ENCODE results near the gene TRPM3.

DNA sequence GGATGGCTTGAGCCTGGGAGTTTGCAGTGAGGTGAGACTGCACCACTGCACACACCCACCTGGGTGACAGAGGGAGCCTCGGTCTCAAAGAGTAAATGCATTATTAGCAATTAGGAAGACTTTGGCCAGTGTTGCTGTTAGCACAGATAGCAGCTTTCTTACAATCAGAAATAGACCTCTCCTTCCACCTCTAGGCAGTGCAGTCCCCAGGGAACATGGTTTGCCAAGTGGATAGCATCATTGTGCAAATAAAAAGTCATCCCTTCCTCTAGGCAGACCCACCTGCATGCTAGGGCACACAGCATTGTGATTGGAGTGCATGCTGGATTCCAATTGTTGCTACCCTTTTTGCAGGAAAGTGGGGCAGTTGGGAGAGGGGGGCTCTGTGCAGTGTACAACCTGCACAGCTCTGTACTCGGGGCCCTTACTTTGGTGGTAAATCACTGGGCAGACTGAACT, 629.1 kb downstream of the TRPM3 start:
- TF ChIP-seq, protein P1, sequence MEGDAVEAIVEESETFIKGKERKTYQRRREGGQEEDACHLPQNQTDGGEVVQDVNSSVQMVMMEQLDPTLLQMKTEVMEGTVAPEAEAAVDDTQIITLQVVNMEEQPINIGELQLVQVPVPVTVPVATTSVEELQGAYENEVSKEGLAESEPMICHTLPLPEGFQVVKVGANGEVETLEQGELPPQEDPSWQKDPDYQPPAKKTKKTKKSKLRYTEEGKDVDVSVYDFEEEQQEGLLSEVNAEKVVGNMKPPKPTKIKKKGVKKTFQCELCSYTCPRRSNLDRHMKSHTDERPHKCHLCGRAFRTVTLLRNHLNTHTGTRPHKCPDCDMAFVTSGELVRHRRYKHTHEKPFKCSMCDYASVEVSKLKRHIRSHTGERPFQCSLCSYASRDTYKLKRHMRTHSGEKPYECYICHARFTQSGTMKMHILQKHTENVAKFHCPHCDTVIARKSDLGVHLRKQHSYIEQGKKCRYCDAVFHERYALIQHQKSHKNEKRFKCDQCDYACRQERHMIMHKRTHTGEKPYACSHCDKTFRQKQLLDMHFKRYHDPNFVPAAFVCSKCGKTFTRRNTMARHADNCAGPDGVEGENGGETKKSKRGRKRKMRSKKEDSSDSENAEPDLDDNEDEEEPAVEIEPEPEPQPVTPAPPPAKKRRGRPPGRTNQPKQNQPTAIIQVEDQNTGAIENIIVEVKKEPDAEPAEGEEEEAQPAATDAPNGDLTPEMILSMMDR (IDR thresholded peaks at IDR 0.05), result no peak
- TF ChIP-seq POLR2A (IDR thresholded peaks at IDR 0.05) (no peak), POLR2AphosphoS5 (IDR thresholded peaks at IDR 0.05) (no peak), EP300 (IDR thresholded peaks at IDR 0.05) (no peak)
